CD14-positive monocyte (primary cell): ENCODE data around the gene TM4SF1. TPM values are rescaled to one million over a fixed set of nuclear protein-coding genes. Genes with fewer than 3 reads are reported as not detected.

ENCODE experiments used
- DNase-seq, 3 donors: peaks; one replicate each; pipeline ENCODE4 v3.0.0-alpha.2; 2011 to 2022
- H2AFZ ChIP-seq: 2 replicates; pipeline ENCODE4 v1.6.0; 2012; ENCODE audit warnings: mild to moderate bottlenecking, low read depth, low read length, inconsistent platforms; ENCODE audit not compliant: insufficient read depth, poor library complexity, severe bottlenecking
- H3K27ac ChIP-seq, 2 donors: 1 replicate in 1 of 2; 2 replicates in 1 of 2; pipeline ENCODE4 v1.5.1; 2012 to 2013; ENCODE audit warnings: low read length in 2 of 2, control low read depth in 1 of 2, inconsistent platforms in 1 of 2, low read depth in 1 of 2, mild to moderate bottlenecking in 1 of 2
- H3K27me3 ChIP-seq, 2 donors: one replicate each; pipeline versions ENCODE4 v1.6.0 to v1.6.1; 2011 to 2013; ENCODE audit warnings: low read length in 2 of 2; ENCODE audit not compliant: control insufficient read depth in 2 of 2, insufficient read depth in 2 of 2
- H3K36me3 ChIP-seq, 2 donors: replicated peaks in 1 of 2; 1 replicate in 1 of 2; 2 replicates in 1 of 2; pipeline versions ENCODE4 v1.5.1 to v1.6.1; 2012 to 2013; ENCODE audit warnings: low read length in 2 of 2, control low read depth in 1 of 2, inconsistent platforms in 1 of 2, mild to moderate bottlenecking in 1 of 2; ENCODE audit not compliant: insufficient read depth in 2 of 2, control insufficient read depth in 1 of 2
- H3K4me1 ChIP-seq, 2 donors: 1 replicate in 1 of 2; 2 replicates in 1 of 2; pipeline versions ENCODE4 v1.5.1 to v1.6.1; 2012 to 2013; ENCODE audit warnings: low read length in 2 of 2, control low read depth in 1 of 2, inconsistent platforms in 1 of 2, mild to moderate bottlenecking in 1 of 2, moderate library complexity in 1 of 2; ENCODE audit not compliant: insufficient read depth in 2 of 2, control insufficient read depth in 1 of 2
- H3K4me2 ChIP-seq: replicated peaks from 2 replicates; pipeline ENCODE3; 2012; ENCODE audit warnings: low read length, moderate library complexity, mild to moderate bottlenecking; ENCODE audit not compliant: poor library complexity, severe bottlenecking; ENCODE audit errors: extremely low read depth
- H3K4me3 ChIP-seq, 3 experiments: fragments of 200-600 bp in 1 of 3; sonication (generic) in 1 of 3; replicated peaks in 1 of 3; 1 replicate in 2 of 3; 2 replicates in 1 of 3; pipeline ENCODE4 v1.5.1; 2011 to 2013; ENCODE audit warnings: low read length in 3 of 3, mild to moderate bottlenecking in 3 of 3, control low read depth in 2 of 3, low read depth in 2 of 3, inconsistent platforms in 1 of 3, moderate library complexity in 1 of 3
- H3K79me2 ChIP-seq: 2 replicates; pipeline ENCODE4 v1.6.0; 2012; ENCODE audit warnings: mild to moderate bottlenecking, control low read depth, inconsistent platforms, low read length, moderate library complexity; ENCODE audit not compliant: insufficient read depth
- H3K9ac ChIP-seq: 2 replicates; pipeline ENCODE4 v1.6.0; 2017; ENCODE audit warnings: low read length, mild to moderate bottlenecking; ENCODE audit not compliant: insufficient read depth, poor library complexity, severe bottlenecking
- H3K9me3 ChIP-seq, 2 donors: replicated peaks in 1 of 2; 1 replicate in 1 of 2; 2 replicates in 1 of 2; pipeline versions ENCODE4 v1.5.1 to v1.6.1; 2012 to 2013; ENCODE audit warnings: low read length in 2 of 2, control low read depth in 1 of 2; ENCODE audit not compliant: control insufficient read depth in 1 of 2, insufficient read depth in 1 of 2
- H4K20me1 ChIP-seq: 2 replicates; pipeline ENCODE4 v1.6.0; 2012; ENCODE audit warnings: mild to moderate bottlenecking, low read length, control low read depth, moderate library complexity; ENCODE audit not compliant: insufficient read depth
- H3K27ac Mint-ChIP-seq, 7 donors: one replicate each; pipeline ENCODE4 v1.8.0; 2020; ENCODE audit warnings: mild to moderate bottlenecking in 7 of 7, mixed read lengths in 7 of 7, moderate library complexity in 6 of 7, inconsistent platforms in 2 of 7
- H3K27me3 Mint-ChIP-seq, 3 donors: one replicate each; pipeline ENCODE4 v1.8.0; 2021 to 2022; ENCODE audit warnings: low read depth in 3 of 3, mild to moderate bottlenecking in 3 of 3, mixed read lengths in 3 of 3, moderate library complexity in 3 of 3, inconsistent platforms in 1 of 3
- H3K36me3 Mint-ChIP-seq, 2 donors: one replicate each; pipeline ENCODE4 v1.8.0; 2020; ENCODE audit warnings: mixed read lengths in 2 of 2, inconsistent platforms in 1 of 2, mild to moderate bottlenecking in 1 of 2
- H3K4me1 Mint-ChIP-seq: one replicate; pipeline ENCODE4 v1.8.0; 2020; ENCODE audit warnings: mild to moderate bottlenecking, mixed read lengths
- H3K4me3 Mint-ChIP-seq, 2 donors: one replicate each; pipeline ENCODE4 v1.8.0; 2020; ENCODE audit warnings: mild to moderate bottlenecking in 2 of 2, mixed read lengths in 2 of 2, moderate library complexity in 1 of 2
- H3K9me3 Mint-ChIP-seq, 7 donors: one replicate each; pipeline ENCODE4 v1.8.0; 2020 to 2022; ENCODE audit warnings: mixed read lengths in 7 of 7, mild to moderate bottlenecking in 6 of 7, moderate library complexity in 6 of 7, inconsistent platforms in 2 of 7
- CTCF ChIP-seq: fragments of 200-600 bp; IDR thresholded peaks from one replicate; pipeline ENCODE4 v1.8.0; 2022; ENCODE audit warnings: antibody characterized with exemption, mild to moderate bottlenecking
- WGBS: methylation state at CpG from one replicate; pipeline ENCODE4 v1.1.5; 2013; ENCODE audit warnings: missing lambda C conversion rate; ENCODE audit not compliant: insufficient coverage; 5-methylcytosine and 5-hydroxymethylcytosine counted together
- intact Hi-C, 2 donors: fragments of 100-400 bp; cut with micrococcal nuclease; formaldehyde crosslinking; loops; one replicate each; pipeline versions ENCODE4 v1.15.0 to v1.15.1; 2023
- polyA plus RNA-seq, 3 donors: library from polyadenylated mRNA; depleted of rRNA in 1 of 3; unstranded in 2 of 3; stranded (reverse) in 1 of 3; fragments of 300-500 nt in 2 of 3; fragments of >200 nt in 1 of 3; fragmentation: Illumina TruSeq in 2 of 3; gene quantifications; 1 replicate in 2 of 3; 2 replicates in 1 of 3; pipeline ENCODE4 v1.2.3, GENCODE V29; 2012 to 2021

The TM4SF1 gene
- polyA plus RNA-seq, 3 donors, result not detected

- Mint-ChIP-seq H3K27me3 (peaks cover 0 to 2% (median 1%) of the 10 kb centered on the region in 3 donors), H3K4me1 (peaks cover 28% of the 10 kb centered on the region), H3K27ac (no peak overlapping the region), H3K4me3 (no peak overlapping the region), H3K9me3 (no peaks in the 10 kb centered on the region), H3K36me3 (no peaks in the 10 kb centered on the region)
- H3K4me3 ChIP-seq, result no peak overlapping the region
- H3K27me3 ChIP-seq, result no peaks in the 10 kb centered on the region
- TF ChIP-seq CTCF, result no peak
- WGBS, result no CpG with 5 or more reads among the region's 6 CpGs
- H3K9ac ChIP-seq, result no peak overlapping the region
- H3K9me3 ChIP-seq, result no peaks in the 10 kb centered on the region
- no peak overlapping the region for H2AFZ ChIP-seq
- DNase-seq, result no peak
- no peaks in the 10 kb centered on the region for H4K20me1 ChIP-seq
- H3K27ac ChIP-seq, result no peak overlapping the region
- no peaks in the 10 kb centered on the region for H3K36me3 ChIP-seq
- H3K79me2 ChIP-seq, result no peaks in the 10 kb centered on the region
- no peak overlapping the region for H3K4me2 ChIP-seq
- H3K4me1 ChIP-seq, result peaks cover 28 to 31% of the 10 kb centered on the region in 2 donors
- intact Hi-C loops, result no loop called here
Observed at GRCh38 chr3:149368201-149368673, 9.2 kb downstream of the TM4SF1 start.

- intact Hi-C loops, result no loop called here
Observed at GRCh38 chr3:149366941-149367840, 10.3 kb downstream of the TM4SF1 start.

More at GRCh38 chr3:149366941-149367840, 10.3 kb downstream of the TM4SF1 start:
- 95% methylated on average over 2 of the region's 3 CpGs for WGBS
- H3K27ac ChIP-seq, result no peak overlapping the region
- no peaks in the 10 kb centered on the region for H3K9me3 ChIP-seq
- peaks cover 19 to 21% of the 10 kb centered on the region in 2 donors for H3K4me1 ChIP-seq
- H3K4me1 Mint-ChIP-seq, result peaks cover 24% of the 10 kb centered on the region
- H3K79me2 ChIP-seq, result no peaks in the 10 kb centered on the region
- no peaks in the 10 kb centered on the region for H3K36me3 Mint-ChIP-seq
- H3K9ac ChIP-seq, result no peak overlapping the region
- H3K36me3 ChIP-seq, result no peaks in the 10 kb centered on the region
- TF ChIP-seq CTCF, result no peak
- H3K27me3 Mint-ChIP-seq, result peaks cover 0 to 2% (median 1%) of the 10 kb centered on the region in 3 donors
- H3K4me3 Mint-ChIP-seq, result no peak overlapping the region
- no peak overlapping the region for H3K4me2 ChIP-seq
- peak in 1 of 3 donors; percentile 36 for DNase-seq
- H3K4me3 ChIP-seq, result no peak overlapping the region
- H3K27me3 ChIP-seq, result no peaks in the 10 kb centered on the region
- no peaks in the 10 kb centered on the region for H4K20me1 ChIP-seq
- H3K9me3 Mint-ChIP-seq, result no peaks in the 10 kb centered on the region
- H3K27ac Mint-ChIP-seq, result no peak overlapping the region
- no peak overlapping the region for H2AFZ ChIP-seq
